Measurements from ENCODE around the gene CTPS2.
"Not testable (repeated sequence)": the region's sequence is repeated elsewhere in the genome, so short reads cannot be mapped to it uniquely, and the experiment has no call there.

The CTPS2 gene

GRCh38 chrX:16712548-16713155 is at the start of gene CTPS2:
Gene CTPS2, minus strand, starts transcription at chrX:16712669. Its CDS starts 9,767 bp downstream, at chrX:16702902.
- Histone ChIP-seq H3K4me3 (ENCODE audit: low read length) (peak within 1 kb of the TSS; percentile 59), H3K36me3 (ENCODE audit: control insufficient read depth, insufficient read depth, low read length) (no peaks in the 10 kb centered on the region), H3K27me3 (ENCODE audit: control insufficient read depth, insufficient read depth, low read length) (no peaks in the 10 kb centered on the region), H3K27ac (ENCODE audit: low read length) (no peak within 1 kb of the TSS), H3K9me3 (ENCODE audit: control insufficient read depth, insufficient read depth, low read length) (no peaks in the 10 kb centered on the region), H3K4me1 (ENCODE audit: control insufficient read depth, insufficient read depth, low read length) (no peaks in the 10 kb centered on the region)
- no CpG with 5 or more reads among the region's 30 CpGs for WGBS (ENCODE audit: insufficient coverage, insufficient read length)
- no peak for DNase-seq (ENCODE audit: low read depth, low spot score)

DNA sequence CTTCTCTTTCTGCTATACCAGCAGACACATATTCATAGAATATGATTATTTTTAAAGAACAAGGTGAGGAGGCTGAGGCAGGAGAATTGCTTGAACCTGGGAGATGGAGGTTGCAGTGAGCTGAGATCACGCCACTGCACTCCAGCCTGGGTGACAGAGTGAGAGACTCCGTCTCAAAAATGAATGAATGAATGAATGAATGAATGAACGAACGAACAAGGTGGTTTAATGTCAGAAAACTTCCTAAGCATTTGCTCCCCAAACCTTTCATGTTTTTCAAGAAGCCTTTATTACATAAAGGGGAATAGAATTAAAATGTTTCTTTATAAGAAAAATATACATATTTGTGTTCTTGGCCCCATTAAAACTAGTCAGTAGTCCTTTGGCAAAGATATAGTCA is 49.0 kb upstream of the CTPS2 start:
- DNase-seq (ENCODE audit: low read depth, low spot score); H3K4me3 ChIP-seq (ENCODE audit: low read length); H3K27ac ChIP-seq (ENCODE audit: low read length); H3K27me3 ChIP-seq (ENCODE audit: control insufficient read depth, insufficient read depth, low read length); H3K9me3 ChIP-seq (ENCODE audit: control insufficient read depth, insufficient read depth, low read length); H3K4me1 ChIP-seq (ENCODE audit: control insufficient read depth, insufficient read depth, low read length); H3K36me3 ChIP-seq (ENCODE audit: control insufficient read depth, insufficient read depth, low read length): not testable (repeated sequence)
- no CpG with 5 or more reads among the region's 4 CpGs for WGBS (ENCODE audit: insufficient coverage, insufficient read length)

- peaks cover 3% of the 10 kb centered on the region; the same call in 1 of the 2 replicates for H3K36me3 ChIP-seq (ENCODE audit: control insufficient read depth, insufficient read depth, low read length)
- WGBS (ENCODE audit: insufficient coverage, insufficient read length) = no CpG with 5 or more reads among the region's 4 CpGs
- no peak overlapping the region for H3K4me3 ChIP-seq (ENCODE audit: low read length)
- no peak overlapping the region for H3K27ac ChIP-seq (ENCODE audit: low read length)
- no peak for DNase-seq (ENCODE audit: low read depth, low spot score)
- H3K27me3 ChIP-seq (ENCODE audit: control insufficient read depth, insufficient read depth, low read length) = no peaks in the 10 kb centered on the region
- H3K4me1 ChIP-seq (ENCODE audit: control insufficient read depth, insufficient read depth, low read length) = no peaks in the 10 kb centered on the region
- H3K9me3 ChIP-seq (ENCODE audit: control insufficient read depth, insufficient read depth, low read length) = no peaks in the 10 kb centered on the region
Observed at GRCh38 chrX:16756724-16757123, 44.3 kb upstream of the CTPS2 start.

DNA sequence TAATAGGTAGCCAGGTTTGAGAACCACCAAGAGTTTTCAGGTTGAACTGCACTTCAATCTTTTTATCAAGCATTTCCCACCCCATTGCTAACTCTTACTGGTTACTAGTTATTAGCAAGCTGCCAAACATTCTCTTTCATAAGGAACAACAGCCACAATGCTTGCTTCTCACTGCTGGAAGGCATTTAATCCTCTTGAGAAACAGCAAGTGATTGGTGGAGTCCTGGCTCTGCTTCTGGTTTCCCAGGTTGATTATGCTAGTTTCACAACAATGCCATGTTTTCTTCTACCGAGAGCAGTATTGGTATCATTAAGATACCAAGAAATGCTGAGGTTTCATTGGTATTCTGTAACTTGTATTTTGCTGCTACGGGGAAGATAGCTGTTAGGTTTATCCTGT is 41.5 kb upstream of the CTPS2 start:
- H3K36me3 ChIP-seq (ENCODE audit: control insufficient read depth, insufficient read depth, low read length) = no peaks in the 10 kb centered on the region; the same call in 1 of the 2 replicates
- H3K27me3 ChIP-seq (ENCODE audit: control insufficient read depth, insufficient read depth, low read length) = no peaks in the 10 kb centered on the region
- H3K27ac ChIP-seq (ENCODE audit: low read length) = no peak overlapping the region
- no peak overlapping the region for H3K4me3 ChIP-seq (ENCODE audit: low read length)
- WGBS (ENCODE audit: insufficient coverage, insufficient read length) = no CpG with 5 or more reads among the region's 2 CpGs
- H3K4me1 ChIP-seq (ENCODE audit: control insufficient read depth, insufficient read depth, low read length) = no peaks in the 10 kb centered on the region
- DNase-seq (ENCODE audit: low read depth, low spot score) = no peak
- H3K9me3 ChIP-seq (ENCODE audit: control insufficient read depth, insufficient read depth, low read length) = no peaks in the 10 kb centered on the region

DNA sequence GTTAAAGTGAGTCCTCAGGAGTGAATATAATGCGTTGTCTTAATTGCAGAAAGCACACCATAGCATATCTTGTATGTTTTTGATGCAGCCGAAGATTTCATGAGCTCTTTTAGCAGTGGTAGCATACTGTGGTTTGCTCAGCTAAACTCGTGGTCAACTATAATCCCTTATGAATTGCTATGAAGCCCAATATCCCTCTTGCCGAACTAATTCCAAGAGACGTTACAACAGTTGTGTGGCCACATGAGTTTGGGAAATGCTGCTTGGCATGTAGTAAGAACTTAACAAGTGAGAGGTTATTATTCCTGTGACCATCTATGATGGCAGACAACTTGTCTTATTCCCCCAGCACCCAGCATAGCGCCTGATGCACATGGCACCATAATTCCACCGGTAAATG is 37.7 kb upstream of the CTPS2 start:
- Histone ChIP-seq H3K9me3 (ENCODE audit: control insufficient read depth, insufficient read depth, low read length) (no peaks in the 10 kb centered on the region), H3K4me3 (ENCODE audit: low read length) (no peak overlapping the region), H3K27me3 (ENCODE audit: control insufficient read depth, insufficient read depth, low read length) (no peaks in the 10 kb centered on the region), H3K27ac (ENCODE audit: low read length) (no peak overlapping the region), H3K36me3 (ENCODE audit: control insufficient read depth, insufficient read depth, low read length) (no peaks in the 10 kb centered on the region; the same call in 1 of the 2 replicates), H3K4me1 (ENCODE audit: control insufficient read depth, insufficient read depth, low read length) (no peaks in the 10 kb centered on the region)
- WGBS (ENCODE audit: insufficient coverage, insufficient read length) = no CpG with 5 or more reads among the region's 7 CpGs
- DNase-seq (ENCODE audit: low read depth, low spot score) = no peak

DNA sequence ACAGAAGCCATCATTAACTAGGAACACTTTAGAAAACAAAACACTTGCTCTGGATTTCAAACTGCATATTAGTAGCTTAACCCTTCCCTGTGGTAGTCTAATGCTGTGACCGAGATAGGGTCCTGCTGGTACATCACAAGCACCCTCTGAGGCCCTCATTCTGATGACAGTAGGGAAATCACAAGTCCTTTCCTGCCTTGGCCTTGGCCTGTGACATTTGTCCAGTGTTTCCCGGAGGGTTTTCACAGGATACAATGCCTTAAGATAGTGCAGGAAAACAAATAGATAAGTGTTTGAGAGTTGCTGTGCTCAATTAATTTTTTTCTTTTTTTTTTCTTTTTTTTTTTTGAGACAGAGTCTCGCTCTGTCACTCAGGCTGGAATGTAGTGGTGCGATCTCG is 36.0 kb upstream of the CTPS2 start:
- no peak for DNase-seq (ENCODE audit: low read depth, low spot score)
- WGBS (ENCODE audit: insufficient coverage, insufficient read length) = no CpG with 5 or more reads among the region's 5 CpGs
- Histone ChIP-seq H3K9me3 (ENCODE audit: control insufficient read depth, insufficient read depth, low read length) (no peaks in the 10 kb centered on the region), H3K36me3 (ENCODE audit: control insufficient read depth, insufficient read depth, low read length) (no peaks in the 10 kb centered on the region; the same call in 1 of the 2 replicates), H3K27me3 (ENCODE audit: control insufficient read depth, insufficient read depth, low read length) (no peaks in the 10 kb centered on the region), H3K4me1 (ENCODE audit: control insufficient read depth, insufficient read depth, low read length) (no peaks in the 10 kb centered on the region), H3K4me3 (ENCODE audit: low read length) (no peak overlapping the region), H3K27ac (ENCODE audit: low read length) (no peak overlapping the region)

- Histone ChIP-seq H3K27me3 (ENCODE audit: control insufficient read depth, insufficient read depth, low read length) (no peaks in the 10 kb centered on the region), H3K4me1 (ENCODE audit: control insufficient read depth, insufficient read depth, low read length) (no peaks in the 10 kb centered on the region), H3K27ac (ENCODE audit: low read length) (no peak overlapping the region), H3K9me3 (ENCODE audit: control insufficient read depth, insufficient read depth, low read length) (no peaks in the 10 kb centered on the region), H3K36me3 (ENCODE audit: control insufficient read depth, insufficient read depth, low read length) (no peaks in the 10 kb centered on the region; the same call in 1 of the 2 replicates), H3K4me3 (ENCODE audit: low read length) (no peak overlapping the region)
- WGBS (ENCODE audit: insufficient coverage, insufficient read length) = no CpG with 5 or more reads among the region's 5 CpGs
- DNase-seq (ENCODE audit: low read depth, low spot score) = no peak
Observed at GRCh38 chrX:16745659-16746058, 33.2 kb upstream of the CTPS2 start.

DNA sequence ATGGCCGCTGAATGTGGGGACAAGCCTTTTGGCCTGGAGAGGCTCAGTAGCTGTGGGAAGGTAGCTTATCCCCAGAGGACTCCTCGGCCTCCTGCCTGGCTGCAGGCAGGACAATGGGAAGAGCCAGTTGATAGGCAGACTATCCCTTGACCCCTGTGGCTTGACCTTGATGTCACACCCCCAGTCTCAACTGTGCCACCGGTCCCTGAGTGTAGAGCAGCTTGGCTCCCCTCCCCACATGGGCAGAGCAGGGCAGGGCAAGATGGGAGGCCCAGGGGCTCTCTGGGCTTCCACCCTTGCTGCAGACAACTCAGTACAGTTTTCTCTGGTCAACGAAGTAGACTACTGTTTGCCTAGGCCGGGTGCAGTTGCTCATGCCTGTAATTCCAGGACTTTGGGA is 32.6 kb upstream of the CTPS2 start:
- whole genome bisulfite sequencing (ENCODE audit: insufficient coverage, insufficient read length) = no CpG with 5 or more reads among the region's 5 CpGs
- Histone ChIP-seq H3K4me3 (ENCODE audit: low read length) (no peak overlapping the region), H3K4me1 (ENCODE audit: control insufficient read depth, insufficient read depth, low read length) (no peaks in the 10 kb centered on the region)

DNA sequence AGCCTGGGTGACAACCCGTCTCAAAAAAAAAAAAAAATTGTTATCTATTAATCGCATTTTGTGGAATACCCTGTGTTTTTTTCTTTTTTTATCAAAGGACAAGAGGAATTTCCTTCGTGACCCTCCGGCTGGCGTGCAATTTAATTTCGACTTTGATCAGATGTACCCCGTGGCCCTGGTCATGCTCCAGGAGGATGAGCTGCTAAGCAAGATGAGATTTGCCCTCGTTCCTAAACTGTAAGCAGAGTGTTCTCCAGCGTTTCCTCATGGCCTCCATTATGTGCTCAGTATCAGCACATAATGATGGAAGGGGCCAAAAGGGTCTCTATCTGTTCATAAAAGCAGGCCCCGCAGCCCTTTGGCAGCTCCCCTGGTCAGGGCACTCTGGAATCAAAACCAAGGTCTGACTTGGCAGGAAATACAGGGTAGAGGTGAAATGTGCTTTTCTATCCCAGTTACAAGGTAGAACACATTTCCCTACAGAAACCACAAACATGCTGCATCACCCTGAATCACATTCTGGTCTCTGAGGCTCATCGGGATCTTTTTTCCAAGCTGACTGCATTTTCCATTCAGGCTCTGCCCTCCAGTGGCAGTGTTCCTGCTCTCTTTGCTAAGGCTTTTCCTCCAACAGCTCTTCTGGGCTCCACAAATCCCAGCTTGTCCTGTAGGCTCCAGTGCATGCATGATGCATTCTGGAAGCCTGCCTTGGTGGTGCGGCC is 31.3 kb upstream of the CTPS2 start:
- DNase-seq (ENCODE audit: low read depth, low spot score) = no peak
- Histone ChIP-seq H3K4me3 (ENCODE audit: low read length) (no peak overlapping the region), H3K36me3 (ENCODE audit: control insufficient read depth, insufficient read depth, low read length) (no peaks in the 10 kb centered on the region; the same call in 1 of the 2 replicates), H3K9me3 (ENCODE audit: control insufficient read depth, insufficient read depth, low read length) (no peaks in the 10 kb centered on the region), H3K27ac (ENCODE audit: low read length) (no peak overlapping the region), H3K4me1 (ENCODE audit: control insufficient read depth, insufficient read depth, low read length) (no peaks in the 10 kb centered on the region), H3K27me3 (ENCODE audit: control insufficient read depth, insufficient read depth, low read length) (no peaks in the 10 kb centered on the region)
- WGBS (ENCODE audit: insufficient coverage, insufficient read length) = no CpG with 5 or more reads among the region's 12 CpGs

More for the DNA sequence above, 32.6 kb upstream of the CTPS2 start:
- H3K36me3 ChIP-seq (ENCODE audit: control insufficient read depth, insufficient read depth, low read length) = no peaks in the 10 kb centered on the region; the same call in 1 of the 2 replicates
- no peaks in the 10 kb centered on the region for H3K9me3 ChIP-seq (ENCODE audit: control insufficient read depth, insufficient read depth, low read length)
- H3K27ac ChIP-seq (ENCODE audit: low read length) = no peak overlapping the region
- no peaks in the 10 kb centered on the region for H3K27me3 ChIP-seq (ENCODE audit: control insufficient read depth, insufficient read depth, low read length)
- DNase-seq (ENCODE audit: low read depth, low spot score) = no peak

- Histone ChIP-seq H3K36me3 (ENCODE audit: control insufficient read depth, insufficient read depth, low read length) (peaks cover 3% of the 10 kb centered on the region; the same call in 1 of the 2 replicates), H3K4me1 (ENCODE audit: control insufficient read depth, insufficient read depth, low read length) (no peaks in the 10 kb centered on the region), H3K9me3 (ENCODE audit: control insufficient read depth, insufficient read depth, low read length) (no peaks in the 10 kb centered on the region), H3K27ac (ENCODE audit: low read length) (no peak overlapping the region), H3K4me3 (ENCODE audit: low read length) (no peak overlapping the region), H3K27me3 (ENCODE audit: control insufficient read depth, insufficient read depth, low read length) (no peaks in the 10 kb centered on the region)
- no peak for DNase-seq (ENCODE audit: low read depth, low spot score)
- WGBS (ENCODE audit: insufficient coverage, insufficient read length) = no CpG with 5 or more reads among the region's 6 CpGs
Observed at GRCh38 chrX:16739574-16739973, 27.1 kb upstream of the CTPS2 start.
